ENCODE data around the gene ACTG1. TPM values are rescaled to one million over a fixed set of nuclear protein-coding genes. Genes with fewer than 3 reads are reported as not detected.

ACTG1 gene
- total RNA-seq, 1 experiment from 2014 or later = 1,461 TPM

GRCh38 chr17:81558115-81558468 is 45.5 kb upstream of the ACTG1 start:
- peaks cover 6% of the 10 kb centered on the region for H3K4me1 Mint-ChIP-seq (ENCODE audit: insufficient read depth, unreplicated experiment)
- no peak overlapping the region for H3K4me3 Mint-ChIP-seq (ENCODE audit: unreplicated experiment)
- intact Hi-C loops (cut with micrococcal nuclease) = no loop called here
- no peak for DNase-seq (ENCODE audit: unreplicated experiment)
- H3K9me3 Mint-ChIP-seq (ENCODE audit: unreplicated experiment) = no peaks in the 10 kb centered on the region
- no peak overlapping the region for H3K27ac Mint-ChIP-seq (ENCODE audit: low read depth, unreplicated experiment)
- TF ChIP-seq CTCF (IDR thresholded peaks at IDR 0.05; ENCODE audit: unreplicated experiment) = no peak
- POLR2A ChIA-PET = no interaction called here
- no peaks in the 10 kb centered on the region for H3K27me3 Mint-ChIP-seq (ENCODE audit: insufficient read depth, unreplicated experiment)
- no TSS peak for BruUV-seq (replicated peaks)
- H3K36me3 Mint-ChIP-seq (ENCODE audit: insufficient read depth, unreplicated experiment) = peaks cover 73% of the 10 kb centered on the region
- CTCF ChIA-PET = no interaction called here

GRCh38 chr17:81557276-81558114 is 44.9 kb upstream of the ACTG1 start:
- Mint-ChIP-seq H3K4me1 (ENCODE audit: insufficient read depth, unreplicated experiment) (peaks cover 6% of the 10 kb centered on the region), H3K9me3 (ENCODE audit: unreplicated experiment) (no peaks in the 10 kb centered on the region), H3K27me3 (ENCODE audit: insufficient read depth, unreplicated experiment) (no peaks in the 10 kb centered on the region), H3K36me3 (ENCODE audit: insufficient read depth, unreplicated experiment) (peaks cover 67% of the 10 kb centered on the region), H3K4me3 (ENCODE audit: unreplicated experiment) (no peak overlapping the region), H3K27ac (ENCODE audit: low read depth, unreplicated experiment) (no peak overlapping the region)
- TF ChIP-seq CTCF (IDR thresholded peaks at IDR 0.05; ENCODE audit: unreplicated experiment) = no peak
- DNase-seq (ENCODE audit: unreplicated experiment) = no peak
- BruUV-seq (replicated peaks) = no TSS peak
- intact Hi-C loops (cut with micrococcal nuclease) = no loop called here
- POLR2A ChIA-PET = interaction anchor here (0.6 to 1.2 kb wide), 4 partner anchors 9 to 188 kb away, joined by 3 to 6 read pairs (median 4); no protein-coding TSS in a partner anchor
- CTCF ChIA-PET = no interaction called here

GRCh38 chr17:81556863-81557262 is 44.3 kb upstream of the ACTG1 start:
- peaks cover 62% of the 10 kb centered on the region for H3K36me3 Mint-ChIP-seq (ENCODE audit: insufficient read depth, unreplicated experiment)
- intact Hi-C loops (cut with micrococcal nuclease) = no loop called here
- ChIA-PET CTCF (no interaction called here), POLR2A (interaction anchor here (0.6 to 1.2 kb wide), 4 partner anchors 10 to 187 kb away, joined by 3 to 6 read pairs (median 4); no protein-coding TSS in a partner anchor)
- H3K27me3 Mint-ChIP-seq (ENCODE audit: insufficient read depth, unreplicated experiment) = no peaks in the 10 kb centered on the region
- H3K27ac Mint-ChIP-seq (ENCODE audit: low read depth, unreplicated experiment) = no peak overlapping the region
- no peaks in the 10 kb centered on the region for H3K9me3 Mint-ChIP-seq (ENCODE audit: unreplicated experiment)
- no peak for TF ChIP-seq CTCF (IDR thresholded peaks at IDR 0.05; ENCODE audit: unreplicated experiment)
- no TSS peak for BruUV-seq (replicated peaks)
- DNase-seq (ENCODE audit: unreplicated experiment) = no peak
- peaks cover 6% of the 10 kb centered on the region for H3K4me1 Mint-ChIP-seq (ENCODE audit: insufficient read depth, unreplicated experiment)
- no peak overlapping the region for H3K4me3 Mint-ChIP-seq (ENCODE audit: unreplicated experiment)

- ChIA-PET POLR2A (interaction anchor here (1.2 to 1.3 kb wide), 2 partner anchors 21 to 42 kb away, joined by 4 to 6 read pairs; no protein-coding TSS in a partner anchor), CTCF (interaction anchor here (0.7 kb wide), 1 partner anchor 13 kb away, joined by 3 read pairs; no protein-coding TSS in a partner anchor)
- Mint-ChIP-seq H3K27me3 (ENCODE audit: insufficient read depth, unreplicated experiment) (no peaks in the 10 kb centered on the region), H3K27ac (ENCODE audit: low read depth, unreplicated experiment) (no peak overlapping the region), H3K4me3 (ENCODE audit: unreplicated experiment) (no peak overlapping the region), H3K4me1 (ENCODE audit: insufficient read depth, unreplicated experiment) (peaks cover 7% of the 10 kb centered on the region), H3K36me3 (ENCODE audit: insufficient read depth, unreplicated experiment) (peaks cover 59% of the 10 kb centered on the region), H3K9me3 (ENCODE audit: unreplicated experiment) (no peaks in the 10 kb centered on the region)
- BruUV-seq (replicated peaks) = no TSS peak
- no peak for TF ChIP-seq CTCF (IDR thresholded peaks at IDR 0.05; ENCODE audit: unreplicated experiment)
- intact Hi-C loops (cut with micrococcal nuclease) = no loop called here
- peak; percentile 26 for DNase-seq (ENCODE audit: unreplicated experiment)
Observed at GRCh38 chr17:81556175-81556691, 43.6 kb upstream of the ACTG1 start.
